ENCODE measurements around the gene HOXB2. TPM values are rescaled to one million over a fixed set of nuclear protein-coding genes. Genes with fewer than 3 reads are reported as not detected.

Gene HOXB2
- total and polyA plus RNA-seq, 9 of the 15 experiments (the other 6 are each of a cell fraction or from before 2014, with no cell fraction given): 2.1 to 97.7 (median 21.2) TPM

DNA sequence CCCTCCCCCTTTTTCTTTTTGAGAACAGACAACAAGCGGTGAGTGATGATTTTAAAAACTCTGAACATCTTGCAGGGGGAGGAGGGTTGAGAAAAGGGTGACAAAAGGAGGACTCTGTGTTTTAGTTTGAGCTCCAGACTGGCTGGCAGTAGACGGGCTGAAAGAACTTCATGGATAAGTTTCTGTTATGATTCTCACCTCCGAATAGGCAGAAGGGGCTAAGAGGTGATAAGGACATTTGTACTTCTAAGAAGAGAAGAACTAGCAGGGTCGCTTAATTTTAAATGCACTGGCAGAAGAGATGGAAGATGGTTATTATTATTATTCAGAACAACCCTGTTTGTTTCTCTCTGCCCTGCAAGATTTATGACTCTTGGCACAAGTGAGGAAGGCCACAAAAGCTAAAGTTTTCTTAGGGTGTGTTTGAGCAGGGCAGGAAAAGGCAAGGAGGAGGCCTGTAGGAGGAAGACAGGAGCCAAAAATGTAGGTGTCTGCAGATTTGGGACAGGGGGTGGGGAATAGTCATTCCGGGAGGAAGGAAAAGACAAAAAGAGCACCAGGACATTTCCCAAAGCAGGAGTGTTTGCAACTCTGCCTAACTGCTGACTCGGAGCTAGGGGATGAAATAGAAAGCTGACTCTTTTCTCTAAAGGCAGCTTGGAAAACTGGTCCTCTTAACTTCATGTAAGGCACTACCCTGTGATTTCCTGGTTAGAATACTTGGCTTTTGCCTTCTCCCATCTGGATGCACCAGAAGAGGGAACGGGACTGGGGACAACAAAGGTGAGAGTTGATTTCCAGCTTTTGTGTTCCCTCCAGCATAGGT, 11.9 kb upstream of the HOXB2 start:
- DNase-seq (ENCODE audit: extremely low read depth in 1 of 4, low spot score in 3 of 4) (peak in 1 of 4 experiments; percentile 31), ATAC-seq (no peak; the same call in 1 of the 3 replicates), FAIRE-seq (peak; percentile 80)
- Histone ChIP-seq H3K4me3 (no peak overlapping the region), H3K36me3 (ENCODE audit: control insufficient read depth, insufficient read depth, low read length) (peaks cover 70% of the 10 kb centered on the region; the same call in 2 of the 3 replicates), H3K9ac (ENCODE audit: insufficient read depth in 1 of 2, low read depth in 2 of 2, low read length in 2 of 2) (peak overlapping the region; percentile 57 to 72; a peak in 3 of 4 replicates), H3K4me1 (replicated peaks in 1 of 2; ENCODE audit: control insufficient read depth in 2 of 2, insufficient read depth in 2 of 2, low read length in 2 of 2) (peaks cover 47 to 49% of the 10 kb centered on the region in 2 experiments), H3K9me1 (ENCODE audit: control insufficient read depth, insufficient read depth, low read length) (no peaks in the 10 kb centered on the region), H3K27me3 (ENCODE audit: control insufficient read depth in 2 of 2, insufficient read depth in 2 of 2, low read length in 2 of 2) (no peaks in the 10 kb centered on the region), H3K27ac (ENCODE audit: extremely low read depth, low read depth, low read length) (peak overlapping the region; percentile 93; the same call in 2 of the 3 replicates), H3K4me2 (ENCODE audit: insufficient read depth, low read length) (peak overlapping the region; percentile 17; the same call in 1 of the 2 replicates), H4K20me1 (replicated peaks; ENCODE audit: control insufficient read depth, insufficient read depth, low read length) (no peaks in the 10 kb centered on the region), H2AFZ (ENCODE audit: low read depth, low read length) (no peak overlapping the region), H3K9me3 (replicated peaks; ENCODE audit: control insufficient read depth, insufficient read depth, low read depth, low read length) (no peaks in the 10 kb centered on the region), H3K79me2 (ENCODE audit: control insufficient read depth, insufficient read depth, low read length) (peaks cover 57% of the 10 kb centered on the region)
- no TSS peak for BruUV-seq (replicated peaks)
- ChIA-PET CTCF (ENCODE audit: low intra/inter-chr PET ratio) (no interaction called here), POLR2A (interaction anchor here (0.9 to 3.4 kb wide), 7 partner anchors 10 to 67 kb away, joined by 3 to 21 read pairs (median 4); no protein-coding TSS in a partner anchor)
- WGBS (ENCODE audit: insufficient coverage, low coverage, missing lambda C conversion rate): 30% methylated on average over 7 of the region's 7 CpGs
- intact Hi-C loops (cut with micrococcal nuclease): no loop called here
- in situ Hi-C loops (cut with MboI): no loop called here
- TF ChIP-seq MEIS2 (IDR thresholded peaks at IDR 0.05; ENCODE audit: partially characterized antibody): peak; percentile 84
- TF ChIP-seq ZNF197 (CRISPR knock-in tag; IDR thresholded peaks at IDR 0.05; ENCODE audit: low read depth): no peak
- TF ChIP-seq, protein P1, sequence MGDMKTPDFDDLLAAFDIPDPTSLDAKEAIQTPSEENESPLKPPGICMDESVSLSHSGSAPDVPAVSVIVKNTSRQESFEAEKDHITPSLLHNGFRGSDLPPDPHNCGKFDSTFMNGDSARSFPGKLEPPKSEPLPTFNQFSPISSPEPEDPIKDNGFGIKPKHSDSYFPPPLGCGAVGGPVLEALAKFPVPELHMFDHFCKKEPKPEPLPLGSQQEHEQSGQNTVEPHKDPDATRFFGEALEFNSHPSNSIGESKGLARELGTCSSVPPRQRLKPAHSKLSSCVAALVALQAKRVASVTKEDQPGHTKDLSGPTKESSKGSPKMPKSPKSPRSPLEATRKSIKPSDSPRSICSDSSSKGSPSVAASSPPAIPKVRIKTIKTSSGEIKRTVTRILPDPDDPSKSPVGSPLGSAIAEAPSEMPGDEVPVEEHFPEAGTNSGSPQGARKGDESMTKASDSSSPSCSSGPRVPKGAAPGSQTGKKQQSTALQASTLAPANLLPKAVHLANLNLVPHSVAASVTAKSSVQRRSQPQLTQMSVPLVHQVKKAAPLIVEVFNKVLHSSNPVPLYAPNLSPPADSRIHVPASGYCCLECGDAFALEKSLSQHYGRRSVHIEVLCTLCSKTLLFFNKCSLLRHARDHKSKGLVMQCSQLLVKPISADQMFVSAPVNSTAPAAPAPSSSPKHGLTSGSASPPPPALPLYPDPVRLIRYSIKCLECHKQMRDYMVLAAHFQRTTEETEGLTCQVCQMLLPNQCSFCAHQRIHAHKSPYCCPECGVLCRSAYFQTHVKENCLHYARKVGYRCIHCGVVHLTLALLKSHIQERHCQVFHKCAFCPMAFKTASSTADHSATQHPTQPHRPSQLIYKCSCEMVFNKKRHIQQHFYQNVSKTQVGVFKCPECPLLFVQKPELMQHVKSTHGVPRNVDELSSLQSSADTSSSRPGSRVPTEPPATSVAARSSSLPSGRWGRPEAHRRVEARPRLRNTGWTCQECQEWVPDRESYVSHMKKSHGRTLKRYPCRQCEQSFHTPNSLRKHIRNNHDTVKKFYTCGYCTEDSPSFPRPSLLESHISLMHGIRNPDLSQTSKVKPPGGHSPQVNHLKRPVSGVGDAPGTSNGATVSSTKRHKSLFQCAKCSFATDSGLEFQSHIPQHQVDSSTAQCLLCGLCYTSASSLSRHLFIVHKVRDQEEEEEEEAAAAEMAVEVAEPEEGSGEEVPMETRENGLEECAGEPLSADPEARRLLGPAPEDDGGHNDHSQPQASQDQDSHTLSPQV (IDR thresholded peaks at IDR 0.05): peak; percentile 37; the same call in 1 of the 2 replicates
- no peak for TF ChIP-seq PRMT5 (CRISPR knock-in tag; IDR thresholded peaks at IDR 0.05)
- TF ChIP-seq ZNF263 (CRISPR knock-in tag; IDR thresholded peaks at IDR 0.05; ENCODE audit: borderline replicate concordance): peak; percentile 16; the same call in 1 of the 2 replicates
- TF ChIP-seq, protein P2, sequence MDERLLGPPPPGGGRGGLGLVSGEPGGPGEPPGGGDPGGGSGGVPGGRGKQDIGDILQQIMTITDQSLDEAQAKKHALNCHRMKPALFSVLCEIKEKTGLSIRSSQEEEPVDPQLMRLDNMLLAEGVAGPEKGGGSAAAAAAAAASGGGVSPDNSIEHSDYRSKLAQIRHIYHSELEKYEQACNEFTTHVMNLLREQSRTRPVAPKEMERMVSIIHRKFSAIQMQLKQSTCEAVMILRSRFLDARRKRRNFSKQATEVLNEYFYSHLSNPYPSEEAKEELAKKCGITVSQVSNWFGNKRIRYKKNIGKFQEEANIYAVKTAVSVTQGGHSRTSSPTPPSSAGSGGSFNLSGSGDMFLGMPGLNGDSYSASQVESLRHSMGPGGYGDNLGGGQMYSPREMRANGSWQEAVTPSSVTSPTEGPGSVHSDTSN (CRISPR knock-in tag; IDR thresholded peaks at IDR 0.05; ENCODE audit: low read depth): no peak
- TF ChIP-seq, protein P2 (tag; conservative IDR thresholded peaks at IDR 0.05; ENCODE audit: low read depth): peak; percentile 88
- TF ChIP-seq ZNF316 (IDR thresholded peaks at IDR 0.05): peak; percentile 48
- peak; percentile 49; the same call in 1 of the 2 replicates for TF ChIP-seq ZNF384 (IDR thresholded peaks at IDR 0.05; ENCODE audit: low read depth, low read length)
- TF ChIP-seq C11orf30 (IDR thresholded peaks at IDR 0.05; ENCODE audit: low read depth): peak; percentile 58
- 0 out of 2 replicates have a peak, but pooled peaks have one; percentile 3 for TF ChIP-seq MAFK (IDR thresholded peaks at IDR 0.05; ENCODE audit: low read length)
- peak; percentile 68 for TF ChIP-seq PKNOX1 (IDR thresholded peaks at IDR 0.05)
